Mesendoderm (in vitro differentiated cells): ENCODE results near the gene BLOC1S6.
A peak's percentile ranks its signal among the peaks of the same experiment; 100 is the strongest.

ENCODE experiments used
- DNase-seq: peaks from one replicate; pipeline ENCODE4 v3.0.0; 2013
- H2AK5ac ChIP-seq: 2 replicates; pipeline ENCODE4 v1.6.1; 2013; ENCODE audit warnings: low read length, inconsistent platforms
- H2BK120ac ChIP-seq: 2 replicates; pipeline ENCODE4 v1.6.1; 2013; ENCODE audit warnings: low read depth, mild to moderate bottlenecking, low read length, moderate library complexity, mixed read lengths
- H2BK15ac ChIP-seq: replicated peaks from 2 replicates; pipeline ENCODE4 v1.6.1; 2013; ENCODE audit warnings: low read depth, mild to moderate bottlenecking, moderate library complexity
- H2BK5ac ChIP-seq: 2 replicates; pipeline ENCODE4 v1.6.1; 2013; ENCODE audit warnings: low read length, inconsistent platforms
- H3K18ac ChIP-seq: 2 replicates; pipeline ENCODE4 v1.6.1; 2013; ENCODE audit warnings: mild to moderate bottlenecking, low read length, mixed read lengths
- H3K23ac ChIP-seq: one replicate; pipeline ENCODE4 v1.6.1; 2013; ENCODE audit warnings: low read length
- H3K27ac ChIP-seq: 2 replicates; pipeline ENCODE4 v1.5.1; 2013; ENCODE audit warnings: low read depth, mild to moderate bottlenecking, inconsistent platforms, low read length, moderate library complexity
- H3K27me3 ChIP-seq: 2 replicates; pipeline ENCODE4 v1.6.1; 2013; ENCODE audit warnings: low read length, control low read depth, mild to moderate bottlenecking, inconsistent platforms; ENCODE audit not compliant: insufficient read depth, poor library complexity
- H3K36me3 ChIP-seq: 2 replicates; pipeline ENCODE4 v1.6.1; 2013; ENCODE audit warnings: low read length, inconsistent platforms; ENCODE audit not compliant: control insufficient read depth, insufficient read depth
- H3K4ac ChIP-seq: one replicate; pipeline ENCODE4 v1.6.1; 2013; ENCODE audit warnings: low read depth, mild to moderate bottlenecking, low read length, moderate library complexity
- H3K4me1 ChIP-seq: 2 replicates; pipeline ENCODE4 v1.6.1; 2013; ENCODE audit warnings: low read depth, low read length, inconsistent platforms; ENCODE audit not compliant: control insufficient read depth
- H3K4me2 ChIP-seq: 2 replicates; pipeline ENCODE4 v1.6.1; 2013; ENCODE audit warnings: low read length
- H3K4me3 ChIP-seq: 2 replicates; pipeline ENCODE4 v1.5.1; 2013; ENCODE audit warnings: mild to moderate bottlenecking, low read length
- H3K56ac ChIP-seq: one replicate; pipeline ENCODE4 v1.6.1; 2013; ENCODE audit warnings: low read length
- H3K79me1 ChIP-seq: 2 replicates; pipeline ENCODE4 v1.6.1; 2013; ENCODE audit warnings: low read length, inconsistent platforms
- H3K79me2 ChIP-seq: 2 replicates; pipeline ENCODE4 v1.6.1; 2013; ENCODE audit warnings: mild to moderate bottlenecking, low read length; ENCODE audit not compliant: control insufficient read depth, insufficient read depth
- H3K9ac ChIP-seq: 2 replicates; pipeline ENCODE4 v1.6.1; 2013; ENCODE audit warnings: low read length, inconsistent platforms
- H4K5ac ChIP-seq: one replicate; pipeline ENCODE4 v1.6.1; 2013; ENCODE audit warnings: low read length
- H4K8ac ChIP-seq: one replicate; pipeline ENCODE4 v1.6.1; 2013; ENCODE audit warnings: low read depth, mild to moderate bottlenecking, control low read depth, low read length, moderate library complexity
- WGBS: extraction: QIAGEN DNeasy Blood & Tissue Kit; methylation state at CpG from one replicate; pipeline ENCODE4 v1.1.7; 2013; ENCODE audit warnings: low lambda C conversion rate, missing lambda C conversion rate; ENCODE audit not compliant: insufficient coverage; ENCODE audit errors: extremely low coverage; 5-methylcytosine and 5-hydroxymethylcytosine counted together

Gene BLOC1S6

DNA sequence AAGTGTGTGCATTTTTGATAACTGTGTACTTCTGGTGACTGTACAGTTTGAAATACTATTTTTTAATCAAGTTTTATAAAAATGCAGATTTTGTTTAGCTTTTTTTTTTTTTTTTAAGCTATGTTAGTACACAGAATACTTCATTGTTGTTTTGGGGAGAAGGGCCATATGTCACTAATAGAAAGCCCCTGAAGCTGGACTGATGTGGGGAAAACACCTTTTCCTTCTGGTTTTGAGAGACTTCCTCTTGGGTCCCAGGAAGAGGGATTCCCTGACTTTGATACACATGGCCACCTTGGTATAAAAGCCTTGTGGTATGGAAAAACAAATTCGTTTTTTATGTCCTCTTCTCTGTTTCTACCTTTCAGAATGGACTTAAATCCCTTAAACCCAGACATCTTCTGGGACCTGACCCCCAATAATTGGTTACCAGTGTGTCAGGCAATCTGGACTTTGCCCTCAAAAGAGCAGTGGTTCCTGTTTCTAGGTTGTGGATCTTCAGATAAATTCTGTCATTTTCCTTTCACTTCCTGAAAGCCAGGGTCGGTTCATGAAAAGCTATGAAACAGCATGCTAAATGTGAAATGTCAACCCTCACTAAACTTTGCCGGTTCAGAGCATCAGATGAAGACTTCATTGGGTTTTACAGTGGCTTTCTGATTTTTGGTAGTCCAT is 31.1 kb upstream of the BLOC1S6 start:
- Histone ChIP-seq H4K5ac (no peak overlapping the region), H2AK5ac (no peak overlapping the region), H3K23ac (no peak overlapping the region), H3K4me1 (no peaks in the 10 kb centered on the region), H3K79me1 (no peaks in the 10 kb centered on the region), H3K4me3 (no peak overlapping the region), H4K8ac (no peak overlapping the region), H2BK15ac (no peak overlapping the region), H3K79me2 (no peaks in the 10 kb centered on the region), H3K27me3 (peaks cover 2% of the 10 kb centered on the region), H3K4me2 (no peak overlapping the region), H3K4ac (no peak overlapping the region), H3K27ac (no peak overlapping the region), H3K9ac (no peak overlapping the region), H3K56ac (no peak overlapping the region), H3K36me3 (no peaks in the 10 kb centered on the region), H2BK120ac (no peak overlapping the region), H3K18ac (no peak overlapping the region), H2BK5ac (no peak overlapping the region)
- no CpG with 5 or more reads among the region's 3 CpGs for WGBS
- DNase-seq = no peak

DNA sequence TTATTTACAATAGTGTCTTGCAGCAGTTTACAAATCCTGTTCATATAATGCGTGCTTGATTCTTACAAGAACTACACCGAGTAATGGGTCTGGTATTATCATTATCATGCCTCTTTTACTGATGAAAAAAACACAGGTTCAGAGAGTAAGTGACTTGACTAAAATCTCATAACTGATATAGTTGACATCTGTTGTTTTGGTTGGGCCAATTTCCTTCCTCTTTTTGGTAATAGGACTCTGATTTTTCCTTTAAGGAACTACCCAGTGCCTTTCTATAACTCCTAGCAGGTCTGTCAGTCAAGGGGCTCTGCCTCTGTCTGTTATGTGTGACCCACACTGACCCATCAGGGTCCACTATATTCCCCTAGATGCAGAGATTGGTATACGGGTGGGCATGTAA is 14.6 kb upstream of the BLOC1S6 start:
- Histone ChIP-seq H3K79me1 (no peaks in the 10 kb centered on the region), H2BK5ac (no peak overlapping the region), H4K8ac (no peak overlapping the region), H3K56ac (no peak overlapping the region), H2BK15ac (no peak overlapping the region), H2AK5ac (no peak overlapping the region), H3K4me3 (no peak overlapping the region), H3K27ac (no peak overlapping the region), H4K5ac (no peak overlapping the region), H3K9ac (no peak overlapping the region), H3K4me2 (no peak overlapping the region), H3K4me1 (no peaks in the 10 kb centered on the region), H3K23ac (no peak overlapping the region), H2BK120ac (no peak overlapping the region), H3K36me3 (no peaks in the 10 kb centered on the region), H3K79me2 (no peaks in the 10 kb centered on the region), H3K4ac (no peak overlapping the region), H3K27me3 (no peaks in the 10 kb centered on the region), H3K18ac (no peak overlapping the region)
- no peak for DNase-seq
- no CpG with 5 or more reads among the region's 3 CpGs for WGBS

DNA sequence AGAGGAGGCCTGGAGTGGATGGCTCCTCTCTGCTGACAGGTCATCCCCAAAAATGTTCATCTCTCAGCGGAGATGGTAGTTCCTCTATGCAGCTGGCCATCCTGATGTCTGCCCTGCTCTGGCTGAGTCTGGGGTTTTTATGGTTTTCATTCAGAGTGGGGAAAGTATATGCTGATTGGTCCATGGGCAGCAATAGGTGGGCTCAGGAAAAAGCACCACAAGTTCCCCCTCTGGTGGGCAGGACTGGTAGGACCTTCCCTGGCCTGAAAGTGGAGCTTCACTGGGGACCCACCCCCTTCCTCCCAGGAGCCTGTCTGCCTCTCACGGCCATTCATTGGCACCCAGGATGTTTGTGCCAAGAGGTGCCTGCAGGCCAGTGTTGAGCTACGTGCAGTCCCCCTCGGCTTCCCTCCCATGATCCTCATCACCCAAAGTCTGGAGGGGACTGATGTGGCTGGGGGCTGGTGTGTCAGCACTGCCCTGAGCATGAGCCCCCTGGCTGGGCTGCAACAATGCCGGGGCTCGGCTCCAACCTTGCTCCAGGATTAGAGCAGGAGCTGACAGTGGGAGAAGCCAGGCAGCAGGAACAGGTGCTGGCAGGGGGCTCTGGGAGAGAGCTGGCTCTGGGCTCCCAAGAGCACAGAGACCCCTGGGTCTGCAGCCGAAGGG is 13.1 kb upstream of the BLOC1S6 start:
- Histone ChIP-seq H3K4me3 (no peak overlapping the region), H2AK5ac (no peak overlapping the region), H2BK15ac (no peak overlapping the region), H3K4me2 (no peak overlapping the region), H3K18ac (no peak overlapping the region), H3K56ac (peak overlapping the region; percentile 77), H4K5ac (no peak overlapping the region), H3K79me2 (no peaks in the 10 kb centered on the region), H3K4me1 (no peaks in the 10 kb centered on the region), H3K4ac (no peak overlapping the region), H2BK5ac (no peak overlapping the region), H3K23ac (no peak overlapping the region), H2BK120ac (no peak overlapping the region), H3K27ac (no peak overlapping the region), H3K79me1 (no peaks in the 10 kb centered on the region), H4K8ac (no peak overlapping the region), H3K9ac (peak overlapping the region; percentile 23), H3K27me3 (no peaks in the 10 kb centered on the region), H3K36me3 (no peaks in the 10 kb centered on the region)
- WGBS = no CpG with 5 or more reads among the region's 7 CpGs
- DNase-seq = peak; percentile 86

DNA sequence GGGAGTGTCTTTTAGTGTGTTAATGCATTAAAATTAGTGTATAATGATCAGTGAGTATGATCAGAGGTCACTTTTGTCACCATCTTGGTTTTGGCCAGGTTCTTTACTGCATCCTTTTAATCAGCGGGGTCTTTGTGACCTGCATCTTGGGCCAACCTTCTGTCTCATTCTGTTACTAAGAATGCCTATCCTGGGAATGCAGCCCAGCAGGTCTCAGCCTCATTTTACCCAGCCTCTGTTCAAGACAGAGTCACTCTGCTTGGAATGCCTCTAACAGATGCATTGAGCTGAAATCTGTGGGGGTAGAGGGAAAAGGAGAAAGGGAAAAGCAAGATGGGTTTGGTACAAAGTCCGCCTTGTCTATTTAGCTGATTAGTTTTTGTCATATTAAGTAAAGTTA is 5.3 kb upstream of the BLOC1S6 start:
- no peak overlapping the region for H3K4me2 ChIP-seq
- no peak overlapping the region for H3K4me3 ChIP-seq
- no peak overlapping the region for H3K23ac ChIP-seq
- H3K27ac ChIP-seq = no peak overlapping the region
- H3K4me1 ChIP-seq = no peaks in the 10 kb centered on the region
- H4K5ac ChIP-seq = no peak overlapping the region
- H3K79me1 ChIP-seq = no peaks in the 10 kb centered on the region
- H2BK15ac ChIP-seq = no peak overlapping the region
- no peak overlapping the region for H3K9ac ChIP-seq
- no peaks in the 10 kb centered on the region for H3K27me3 ChIP-seq
- DNase-seq = no peak
- H3K79me2 ChIP-seq = no peaks in the 10 kb centered on the region
- H2BK5ac ChIP-seq = no peak overlapping the region
- H3K56ac ChIP-seq = no peak overlapping the region
- H4K8ac ChIP-seq = no peak overlapping the region
- WGBS = no CpG with 5 or more reads among the region's 2 CpGs
- no peak overlapping the region for H2AK5ac ChIP-seq
- no peaks in the 10 kb centered on the region for H3K36me3 ChIP-seq
- no peak overlapping the region for H2BK120ac ChIP-seq
- H3K18ac ChIP-seq = no peak overlapping the region
- no peak overlapping the region for H3K4ac ChIP-seq

DNA sequence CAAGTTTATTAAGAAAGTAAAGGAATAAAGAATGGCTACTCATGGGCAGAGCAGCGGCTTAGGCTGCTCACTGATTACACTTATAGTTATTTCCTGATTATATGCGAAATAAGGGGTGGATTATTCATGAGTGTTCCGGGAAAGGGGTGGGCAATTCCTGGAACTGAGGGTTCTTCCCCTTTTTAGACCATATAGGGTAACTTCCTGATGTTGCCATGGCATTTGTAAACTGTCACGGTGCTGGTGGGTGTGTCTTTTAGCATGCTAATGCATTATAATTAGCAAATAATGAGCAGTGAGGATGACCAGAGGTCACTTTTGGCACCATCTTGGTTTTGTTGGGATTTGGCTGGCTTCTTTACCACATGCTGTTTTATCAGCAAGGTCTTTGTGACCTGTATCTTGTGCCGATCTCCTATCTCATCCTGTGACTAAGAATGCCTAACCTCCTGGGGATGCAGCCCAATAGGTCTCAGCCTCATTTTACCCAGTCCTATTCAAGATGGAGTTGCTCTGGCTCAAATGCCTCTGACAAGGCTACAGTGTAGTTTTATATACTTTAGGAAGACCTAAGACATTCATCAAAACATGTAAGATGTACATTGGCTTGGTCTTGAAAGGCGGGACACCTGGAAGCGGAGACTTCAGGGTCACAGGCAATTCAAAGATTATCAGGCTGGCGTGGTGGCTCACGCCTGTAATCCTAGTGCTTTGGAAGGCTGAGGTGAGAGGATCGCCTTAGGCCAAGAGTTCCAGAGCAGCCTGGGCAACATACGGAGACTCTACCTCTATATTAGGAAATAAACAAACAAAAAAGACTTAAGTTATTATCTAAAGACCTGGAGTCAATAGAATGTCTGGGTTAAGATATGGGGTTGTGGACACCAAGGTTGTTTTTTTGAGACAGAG is 3.2 kb upstream of the BLOC1S6 start:
- H3K9ac ChIP-seq = no peak overlapping the region
- peak overlapping the region; percentile 45 for H2BK15ac ChIP-seq
- peak overlapping the region; percentile 16 for H3K4ac ChIP-seq
- H3K36me3 ChIP-seq = no peaks in the 10 kb centered on the region
- H3K56ac ChIP-seq = peak overlapping the region; percentile 36
- DNase-seq = peak; percentile 65
- H2BK5ac ChIP-seq = peak overlapping the region; percentile 9
- no peak overlapping the region for H4K8ac ChIP-seq
- H3K4me3 ChIP-seq = no peak overlapping the region
- H2AK5ac ChIP-seq = no peak overlapping the region
- H2BK120ac ChIP-seq = no peak overlapping the region
- H4K5ac ChIP-seq = no peak overlapping the region
- peaks cover 11% of the 10 kb centered on the region for H3K79me1 ChIP-seq
- no CpG with 5 or more reads among the region's 11 CpGs for WGBS
- no peak overlapping the region for H3K27ac ChIP-seq
- peaks cover 4% of the 10 kb centered on the region for H3K4me1 ChIP-seq
- no peaks in the 10 kb centered on the region for H3K27me3 ChIP-seq
- peaks cover 15% of the 10 kb centered on the region for H3K79me2 ChIP-seq
- no peak overlapping the region for H3K23ac ChIP-seq
- H3K4me2 ChIP-seq = no peak overlapping the region
- peak overlapping the region; percentile 6 for H3K18ac ChIP-seq
